GM12891 (cell line): ENCODE measurements around the gene THAP6.

Source experiments
- POLR2A ChIP-seq: IDR thresholded peaks from 2 replicates; pipeline ENCODE4 v1.6.1; 2011; ENCODE audit warnings: low read depth, low read length, control low read depth
- TAF1 ChIP-seq: IDR thresholded peaks from 2 replicates; pipeline ENCODE4 v1.6.1; 2011; ENCODE audit warnings: low read depth, low read length, control low read depth

- TF ChIP-seq POLR2A (no peak), TAF1 (no peak)
Observed at GRCh38 chr4:75561789-75562188, 47.5 kb downstream of the THAP6 start.
